ENCODE results near the gene TMEM87A. TPM values are rescaled to one million over a fixed set of nuclear protein-coding genes. Genes with fewer than 3 reads are reported as not detected.

TMEM87A gene
- total RNA-seq, 2 experiments from 2014 or later, result 39.2 to 40.3 TPM

GRCh38 chr15:42213511-42213910 lies 59.7 kb downstream of the TMEM87A start:
- Mint-ChIP-seq H3K27ac (no peak overlapping the region), H3K36me3 (ENCODE audit: low read depth) (peaks cover 51% of the 10 kb centered on the region), H3K9me3 (no peaks in the 10 kb centered on the region), H3K27me3 (no peaks in the 10 kb centered on the region), H3K4me3 (no peak overlapping the region), H3K4me1 (peaks cover 7% of the 10 kb centered on the region)
- POLR2A ChIA-PET, result no interaction called here
- CTCF ChIA-PET, result no interaction called here
- DNase-seq, result no peak

- Mint-ChIP-seq H3K27ac (no peak overlapping the region), H3K4me1 (peaks cover 28% of the 10 kb centered on the region), H3K4me3 (no peak overlapping the region), H3K36me3 (ENCODE audit: low read depth) (peaks cover 37% of the 10 kb centered on the region), H3K9me3 (no peaks in the 10 kb centered on the region), H3K27me3 (no peaks in the 10 kb centered on the region)
- CTCF ChIA-PET, result no interaction called here
- POLR2A ChIA-PET, result interaction anchor here (0.6 to 1.6 kb wide), 2 partner anchors 63 to 1497 kb away, joined by 4 read pairs; partner anchors contain the start of genes GANC and TMEM87A
- no peak for DNase-seq
Observed at GRCh38 chr15:42210696-42211095, 62.5 kb downstream of the TMEM87A start.

GRCh38 chr15:42207674-42208579 lies 65.3 kb downstream of the TMEM87A start, which contains the start of gene VPS39:
VPS39 (minus strand) TSS chr15:42208304; CDS start chr15:42208153, 151 bp downstream.
- ChIA-PET CTCF (no interaction called here), POLR2A (interaction anchor here (0.6 to 3.2 kb wide), 16 partner anchors 9 to 434 kb away, joined by 3 to 35 read pairs (median 4); partner anchors contain the start of genes EHD4, GANC, MAPKBP1 and TMEM87A)
- peak; percentile 86 for DNase-seq
- Mint-ChIP-seq H3K4me3 (peak within 1 kb of the TSS; percentile 94), H3K27me3 (no peaks in the 10 kb centered on the region), H3K27ac (peak within 1 kb of the TSS; percentile 84), H3K9me3 (no peaks in the 10 kb centered on the region), H3K36me3 (ENCODE audit: low read depth) (peaks cover 27% of the 10 kb centered on the region), H3K4me1 (peaks cover 27% of the 10 kb centered on the region)

- H3K9me3 Mint-ChIP-seq, result no peaks in the 10 kb centered on the region
- H3K27ac Mint-ChIP-seq, result no peak overlapping the region
- POLR2A ChIA-PET, result interaction anchor here (1.4 to 3.2 kb wide), 6 partner anchors 8 to 369 kb away, joined by 3 to 35 read pairs (median 10); partner anchors contain the start of genes GANC, STARD9 and TMEM87A
- H3K36me3 Mint-ChIP-seq (ENCODE audit: low read depth), result peaks cover 23% of the 10 kb centered on the region
- H3K4me3 Mint-ChIP-seq, result peak overlapping the region; percentile 49
- peaks cover 30% of the 10 kb centered on the region for H3K4me1 Mint-ChIP-seq
- no peak for DNase-seq
- CTCF ChIA-PET, result no interaction called here
- no peaks in the 10 kb centered on the region for H3K27me3 Mint-ChIP-seq
Observed at GRCh38 chr15:42206406-42206805, 66.8 kb downstream of the TMEM87A start.

- DNase-seq, result no peak
- peaks cover 23% of the 10 kb centered on the region for H3K36me3 Mint-ChIP-seq (ENCODE audit: low read depth)
- H3K9me3 Mint-ChIP-seq, result no peaks in the 10 kb centered on the region
- peaks cover 36% of the 10 kb centered on the region for H3K4me1 Mint-ChIP-seq
- H3K27me3 Mint-ChIP-seq, result no peaks in the 10 kb centered on the region
- H3K27ac Mint-ChIP-seq, result no peak overlapping the region
- ChIA-PET POLR2A (interaction anchor here (1.0 kb wide), 1 partner anchor 902 kb away, joined by 3 read pairs; the partner anchor contains the start of gene UBR1), CTCF (no interaction called here)
- no peak overlapping the region for H3K4me3 Mint-ChIP-seq
Observed at GRCh38 chr15:42203891-42204290, 69.3 kb downstream of the TMEM87A start.

- peaks cover 32% of the 10 kb centered on the region for H3K4me1 Mint-ChIP-seq
- no peak for DNase-seq
- no peaks in the 10 kb centered on the region for H3K27me3 Mint-ChIP-seq
- POLR2A ChIA-PET, result interaction anchor here (0.6 kb wide), 1 partner anchor 13 kb away, joined by 5 read pairs; no protein-coding TSS in a partner anchor
- H3K4me3 Mint-ChIP-seq, result no peak overlapping the region
- H3K9me3 Mint-ChIP-seq, result no peaks in the 10 kb centered on the region
- peaks cover 29% of the 10 kb centered on the region for H3K36me3 Mint-ChIP-seq (ENCODE audit: low read depth)
- CTCF ChIA-PET, result no interaction called here
- H3K27ac Mint-ChIP-seq, result no peak overlapping the region
Observed at GRCh38 chr15:42202653-42203052, 70.6 kb downstream of the TMEM87A start.

- Mint-ChIP-seq H3K4me3 (no peak overlapping the region), H3K27me3 (no peaks in the 10 kb centered on the region), H3K27ac (no peak overlapping the region), H3K9me3 (no peaks in the 10 kb centered on the region), H3K4me1 (peaks cover 25% of the 10 kb centered on the region), H3K36me3 (ENCODE audit: low read depth) (peaks cover 38% of the 10 kb centered on the region)
- CTCF ChIA-PET, result no interaction called here
- DNase-seq, result no peak
- POLR2A ChIA-PET, result no interaction called here
Observed at GRCh38 chr15:42201801-42202200, 71.4 kb downstream of the TMEM87A start.

GRCh38 chr15:42199126-42199525 lies 74.1 kb downstream of the TMEM87A start:
- Mint-ChIP-seq H3K36me3 (ENCODE audit: low read depth) (peaks cover 53% of the 10 kb centered on the region), H3K9me3 (peaks cover 5% of the 10 kb centered on the region), H3K27ac (no peak overlapping the region), H3K4me1 (peaks cover 14% of the 10 kb centered on the region), H3K27me3 (no peaks in the 10 kb centered on the region), H3K4me3 (no peak overlapping the region)
- ChIA-PET CTCF (no interaction called here), POLR2A (interaction anchor here (0.6 kb wide), 1 partner anchor 8 kb away, joined by 3 read pairs; no protein-coding TSS in a partner anchor)
- no peak for DNase-seq

GRCh38 chr15:42198516-42198915 lies 74.7 kb downstream of the TMEM87A start:
- DNase-seq, result no peak
- peaks cover 18% of the 10 kb centered on the region for H3K4me1 Mint-ChIP-seq
- H3K27me3 Mint-ChIP-seq, result no peaks in the 10 kb centered on the region
- no peak overlapping the region for H3K27ac Mint-ChIP-seq
- ChIA-PET CTCF (no interaction called here), POLR2A (interaction anchor here (0.6 kb wide), 1 partner anchor 9 kb away, joined by 3 read pairs; no protein-coding TSS in a partner anchor)
- H3K36me3 Mint-ChIP-seq (ENCODE audit: low read depth), result peaks cover 58% of the 10 kb centered on the region
- peaks cover 5% of the 10 kb centered on the region for H3K9me3 Mint-ChIP-seq
- no peak overlapping the region for H3K4me3 Mint-ChIP-seq

- POLR2A ChIA-PET, result no interaction called here
- Mint-ChIP-seq H3K27ac (no peak overlapping the region), H3K9me3 (peaks cover 5% of the 10 kb centered on the region), H3K4me1 (peaks cover 40% of the 10 kb centered on the region), H3K4me3 (no peak overlapping the region), H3K27me3 (no peaks in the 10 kb centered on the region), H3K36me3 (ENCODE audit: low read depth) (peaks cover 73% of the 10 kb centered on the region)
- DNase-seq, result no peak
- CTCF ChIA-PET, result no interaction called here
Observed at GRCh38 chr15:42194513-42194912, 78.7 kb downstream of the TMEM87A start.

GRCh38 chr15:42193383-42193782 lies 79.8 kb downstream of the TMEM87A start:
- Mint-ChIP-seq H3K4me1 (peaks cover 40% of the 10 kb centered on the region), H3K4me3 (no peak overlapping the region), H3K27me3 (no peaks in the 10 kb centered on the region), H3K27ac (peak overlapping the region; percentile 38), H3K9me3 (peaks cover 5% of the 10 kb centered on the region), H3K36me3 (ENCODE audit: low read depth) (peaks cover 72% of the 10 kb centered on the region)
- CTCF ChIA-PET, result interaction anchor here (0.6 kb wide), 1 partner anchor 23 kb away, joined by 4 read pairs; no protein-coding TSS in a partner anchor
- POLR2A ChIA-PET, result no interaction called here
- DNase-seq, result no peak

GRCh38 chr15:42191610-42192346 lies 81.5 kb downstream of the TMEM87A start:
- H3K36me3 Mint-ChIP-seq (ENCODE audit: low read depth), result peaks cover 73% of the 10 kb centered on the region
- POLR2A ChIA-PET, result interaction anchor here (1.2 to 1.4 kb wide), 2 partner anchors 16 to 17 kb away, joined by 5 to 8 read pairs; partner anchors contain the start of gene VPS39
- H3K4me3 Mint-ChIP-seq, result no peak overlapping the region
- H3K27ac Mint-ChIP-seq, result no peak overlapping the region
- H3K9me3 Mint-ChIP-seq, result peaks cover 5% of the 10 kb centered on the region
- no peaks in the 10 kb centered on the region for H3K27me3 Mint-ChIP-seq
- peaks cover 40% of the 10 kb centered on the region for H3K4me1 Mint-ChIP-seq
- CTCF ChIA-PET, result interaction anchor here (0.6 to 0.7 kb wide), 2 partner anchors 9 to 45 kb away, joined by 3 to 4 read pairs; no protein-coding TSS in a partner anchor
- DNase-seq, result no peak

GRCh38 chr15:42190370-42190769 lies 82.9 kb downstream of the TMEM87A start:
- ChIA-PET CTCF (no interaction called here), POLR2A (interaction anchor here (1.3 kb wide), 1 partner anchor 17 kb away, joined by 11 read pairs; the partner anchor contains the start of gene VPS39)
- Mint-ChIP-seq H3K4me1 (peaks cover 38% of the 10 kb centered on the region), H3K27me3 (no peaks in the 10 kb centered on the region), H3K36me3 (ENCODE audit: low read depth) (peaks cover 72% of the 10 kb centered on the region), H3K27ac (peak overlapping the region; percentile 3), H3K4me3 (no peak overlapping the region), H3K9me3 (no peaks in the 10 kb centered on the region)
- no peak for DNase-seq
